RWPE2 (cell line): ENCODE results near the gene ADA.
A peak's percentile ranks its signal among the peaks of the same experiment; 100 is the strongest.

Experiments
- ATAC-seq: fragments of 200-7000 bp; cut with Tn5 transposase; 3 replicates; pipeline ENCODE4 v1.9.1; 2021; ENCODE audit warnings: low read depth
- DNase-seq: peaks from one replicate; pipeline ENCODE4 v3.0.0-alpha.2; 2020; ENCODE audit warnings: low spot score
- H3K27ac ChIP-seq: fragments of 450-650 bp; 2 replicates; pipeline ENCODE4 v1.5.1; 2017; ENCODE audit warnings: mild to moderate bottlenecking; ENCODE audit not compliant: poor library complexity, severe bottlenecking
- H3K27me3 ChIP-seq: fragments of 250-450 bp; sonication (Bioruptor Pico); 2 replicates; pipeline ENCODE4 v1.5.1; 2021; ENCODE audit warnings: mild to moderate bottlenecking, moderate library complexity; ENCODE audit not compliant: insufficient read depth, poor library complexity, severe bottlenecking
- H3K36me3 ChIP-seq: fragments of 250-450 bp; sonication (Bioruptor Pico); 2 replicates; pipeline ENCODE4 v1.5.1; 2020; ENCODE audit warnings: low read depth, mild to moderate bottlenecking, moderate library complexity
- H3K4me1 ChIP-seq: fragments of 250-450 bp; sonication (Bioruptor Pico); 2 replicates; pipeline ENCODE4 v1.5.1; 2021; ENCODE audit warnings: mild to moderate bottlenecking, moderate library complexity; ENCODE audit not compliant: insufficient read depth, poor library complexity, severe bottlenecking
- H3K4me3 ChIP-seq: fragments of 250-450 bp; sonication (Bioruptor Pico); 2 replicates; pipeline ENCODE4 v1.5.1; 2021; ENCODE audit warnings: mild to moderate bottlenecking, moderate library complexity; ENCODE audit not compliant: severe bottlenecking
- H3K9me3 ChIP-seq: fragments of 250-450 bp; sonication (Bioruptor Pico); 2 replicates; pipeline ENCODE4 v1.5.1; 2021; ENCODE audit warnings: mild to moderate bottlenecking, moderate library complexity; ENCODE audit not compliant: severe bottlenecking
- TF ChIP-seq, protein P1 (sequence below): fragments of 450-650 bp; IDR thresholded peaks from one replicate; pipeline ENCODE4 v1.5.1; 2017; ENCODE audit warnings: mild to moderate bottlenecking, moderate library complexity; ENCODE audit not compliant: poor library complexity, severe bottlenecking

Gene ADA

DNA sequence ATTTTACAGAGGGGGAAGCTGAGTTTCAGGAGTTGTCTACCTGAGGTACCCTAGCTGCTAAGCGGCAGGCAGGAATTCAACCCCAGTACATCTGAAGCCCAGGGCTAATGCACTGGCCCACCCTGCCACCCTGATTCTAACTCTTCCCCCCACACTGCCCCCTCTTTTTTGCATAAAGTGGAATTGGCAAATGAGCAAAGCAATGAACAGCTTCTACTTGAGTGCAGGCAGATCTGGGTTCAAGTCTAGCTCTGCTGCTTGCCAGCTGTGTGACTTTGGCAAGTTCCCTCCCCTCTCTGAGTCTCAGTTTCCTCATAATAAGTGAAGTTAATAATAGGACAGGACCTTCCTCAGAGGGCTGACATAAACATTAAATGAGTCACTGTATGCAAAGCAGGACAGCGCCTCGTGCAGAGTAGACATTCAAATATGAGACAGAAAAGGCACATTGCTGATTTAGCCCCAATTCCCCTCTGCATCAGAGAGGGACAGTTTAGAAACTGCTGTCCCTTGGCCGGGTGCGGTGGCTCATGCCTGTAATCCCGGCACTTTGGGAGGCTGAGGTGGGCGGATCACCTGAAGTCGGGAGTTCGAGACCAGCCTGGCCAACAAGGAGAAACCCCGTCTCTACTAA is 4.7 kb downstream of the ADA start:
- Histone ChIP-seq H3K36me3 (no peaks in the 10 kb centered on the region), H3K9me3 (no peaks in the 10 kb centered on the region), H3K4me1 (peaks cover 33% of the 10 kb centered on the region), H3K27ac (peak overlapping the region; percentile 1), H3K4me3 (no peak overlapping the region), H3K27me3 (no peaks in the 10 kb centered on the region)
- TF ChIP-seq, protein P1, sequence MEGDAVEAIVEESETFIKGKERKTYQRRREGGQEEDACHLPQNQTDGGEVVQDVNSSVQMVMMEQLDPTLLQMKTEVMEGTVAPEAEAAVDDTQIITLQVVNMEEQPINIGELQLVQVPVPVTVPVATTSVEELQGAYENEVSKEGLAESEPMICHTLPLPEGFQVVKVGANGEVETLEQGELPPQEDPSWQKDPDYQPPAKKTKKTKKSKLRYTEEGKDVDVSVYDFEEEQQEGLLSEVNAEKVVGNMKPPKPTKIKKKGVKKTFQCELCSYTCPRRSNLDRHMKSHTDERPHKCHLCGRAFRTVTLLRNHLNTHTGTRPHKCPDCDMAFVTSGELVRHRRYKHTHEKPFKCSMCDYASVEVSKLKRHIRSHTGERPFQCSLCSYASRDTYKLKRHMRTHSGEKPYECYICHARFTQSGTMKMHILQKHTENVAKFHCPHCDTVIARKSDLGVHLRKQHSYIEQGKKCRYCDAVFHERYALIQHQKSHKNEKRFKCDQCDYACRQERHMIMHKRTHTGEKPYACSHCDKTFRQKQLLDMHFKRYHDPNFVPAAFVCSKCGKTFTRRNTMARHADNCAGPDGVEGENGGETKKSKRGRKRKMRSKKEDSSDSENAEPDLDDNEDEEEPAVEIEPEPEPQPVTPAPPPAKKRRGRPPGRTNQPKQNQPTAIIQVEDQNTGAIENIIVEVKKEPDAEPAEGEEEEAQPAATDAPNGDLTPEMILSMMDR = no peak
- DNase-seq (no peak), ATAC-seq (no peak; the same call in 2 of the 3 replicates)

DNA sequence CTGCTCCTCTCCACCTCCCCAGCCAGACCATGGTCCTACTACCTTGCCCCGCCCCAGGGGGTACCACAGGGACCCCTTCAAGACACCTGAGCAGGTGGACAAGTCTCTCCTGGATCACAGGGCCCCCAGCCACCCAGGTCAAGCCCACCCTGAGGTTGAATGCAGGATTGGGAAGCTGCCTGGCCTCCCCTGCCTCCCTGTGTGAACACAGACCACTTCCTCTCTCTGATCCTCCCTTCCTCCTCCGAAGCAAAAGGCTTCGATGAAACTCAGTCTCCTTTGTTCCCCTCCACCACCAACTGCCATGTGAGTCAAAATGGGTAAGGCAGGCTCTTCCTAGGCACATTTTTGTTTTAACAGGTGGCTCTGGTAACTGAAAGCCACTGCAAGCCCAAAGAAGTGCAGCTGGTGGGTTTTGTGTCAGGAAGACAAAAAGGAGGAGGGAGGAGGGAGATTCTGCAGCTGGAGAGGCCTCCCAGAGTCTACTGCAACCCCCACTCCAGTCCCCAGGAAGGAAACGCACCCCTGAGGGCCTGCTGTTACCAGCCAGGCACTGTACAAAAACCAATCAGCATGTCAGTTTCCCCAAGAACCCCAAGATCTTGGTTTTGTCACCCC is 5.4 kb downstream of the ADA start:
- ATAC-seq = no peak
- Histone ChIP-seq H3K27ac (peak overlapping the region; percentile 1), H3K4me3 (no peak overlapping the region), H3K4me1 (peaks cover 37% of the 10 kb centered on the region), H3K9me3 (no peaks in the 10 kb centered on the region), H3K36me3 (no peaks in the 10 kb centered on the region), H3K27me3 (no peaks in the 10 kb centered on the region)
- TF ChIP-seq, protein P1 = no peak
- no peak for DNase-seq

- Histone ChIP-seq H3K4me3 (no peak overlapping the region), H3K4me1 (peaks cover 38% of the 10 kb centered on the region), H3K9me3 (no peaks in the 10 kb centered on the region), H3K36me3 (no peaks in the 10 kb centered on the region), H3K27ac (peak overlapping the region; percentile 92), H3K27me3 (no peaks in the 10 kb centered on the region)
- TF ChIP-seq, protein P1 = no peak
- DNase-seq = peak; percentile 74
- no peak for ATAC-seq
These were observed 6.8 kb downstream of the ADA start for GRCh38 chr20:44644667-44645131.

DNA sequence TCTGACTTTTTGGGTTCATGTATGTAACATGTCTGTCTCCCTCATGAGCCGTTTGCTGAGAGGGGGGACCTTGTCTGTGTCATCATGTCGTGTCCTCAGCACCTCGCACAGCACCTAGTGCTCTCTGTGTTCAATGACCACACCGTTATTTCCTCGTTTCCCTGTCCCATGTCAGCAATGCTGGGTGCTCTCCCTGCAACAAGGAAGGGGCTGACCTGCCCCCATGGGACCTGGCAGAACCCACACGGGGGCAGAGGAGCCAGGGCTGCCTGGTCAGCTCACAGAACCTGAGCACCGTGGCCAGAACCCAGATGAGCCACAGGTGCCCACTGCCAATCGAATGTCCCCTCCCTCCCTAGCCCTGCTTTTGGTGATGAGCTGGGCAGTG is 7.3 kb downstream of the ADA start:
- H3K4me3 ChIP-seq = no peak overlapping the region
- ATAC-seq (no peak), DNase-seq (peak; percentile 77)
- TF ChIP-seq, protein P1 = no peak
- H3K27me3 ChIP-seq = no peaks in the 10 kb centered on the region
- H3K36me3 ChIP-seq = no peaks in the 10 kb centered on the region
- H3K27ac ChIP-seq = peak overlapping the region; percentile 92
- H3K9me3 ChIP-seq = no peaks in the 10 kb centered on the region
- peaks cover 38% of the 10 kb centered on the region for H3K4me1 ChIP-seq
